Measurements from ENCODE around the gene ERBB2. TPM values are rescaled to one million over a fixed set of nuclear protein-coding genes. Genes with fewer than 3 reads are reported as not detected.
A peak's percentile ranks its signal among the peaks of the same experiment; 100 is the strongest.

The ERBB2 gene
- total and polyA plus RNA-seq, 9 of the 15 experiments (the other 6 are each of a cell fraction or from before 2014, with no cell fraction given), result 0.74 to 5.6 (median 3.3) TPM

DNA sequence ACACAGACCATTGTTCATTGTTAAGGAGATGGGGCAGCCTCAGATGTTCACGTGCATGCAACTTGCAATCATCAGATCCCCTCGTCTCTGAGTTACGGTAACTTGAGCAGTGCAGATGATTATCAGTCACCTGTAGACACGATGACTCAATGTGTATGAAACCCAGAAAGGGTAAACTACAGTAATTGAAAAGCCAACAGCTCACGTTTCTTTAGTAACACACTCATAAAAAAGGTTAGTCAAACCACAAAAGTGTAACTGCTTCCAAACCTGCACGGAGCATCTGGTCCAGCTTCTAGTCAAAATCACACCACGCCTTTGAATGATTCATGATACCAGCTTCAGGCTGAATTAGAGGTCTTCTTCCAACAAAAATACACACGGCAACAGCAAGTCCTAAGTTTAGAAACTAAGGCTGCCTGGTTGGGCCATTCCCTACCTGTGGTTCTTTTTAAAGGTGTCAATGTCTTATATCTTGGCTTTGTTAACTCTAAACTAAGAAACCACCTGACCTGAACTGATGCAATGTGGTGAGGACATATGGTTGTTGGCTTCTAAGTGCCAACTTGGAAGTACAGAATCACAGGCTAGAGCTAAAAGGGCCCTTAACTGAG lies 70.2 kb downstream of the ERBB2 start:
- Histone ChIP-seq H4K20me1 (replicated peaks; ENCODE audit: control insufficient read depth, insufficient read depth, low read length) (no peaks in the 10 kb centered on the region), H3K9me1 (ENCODE audit: control insufficient read depth, insufficient read depth, low read length) (no peaks in the 10 kb centered on the region), H3K9me3 (replicated peaks; ENCODE audit: control insufficient read depth, insufficient read depth, low read depth, low read length) (no peaks in the 10 kb centered on the region), H3K9ac (ENCODE audit: insufficient read depth in 1 of 2, low read depth in 2 of 2, low read length in 2 of 2) (no peak overlapping the region), H3K36me3 (ENCODE audit: control insufficient read depth, insufficient read depth, low read length) (no peaks in the 10 kb centered on the region), H3K79me2 (ENCODE audit: control insufficient read depth, insufficient read depth, low read length) (no peaks in the 10 kb centered on the region), H3K27ac (ENCODE audit: extremely low read depth, low read depth, low read length) (no peak overlapping the region), H3K4me3 (no peak overlapping the region), H2AFZ (ENCODE audit: low read depth, low read length) (no peak overlapping the region), H3K27me3 (ENCODE audit: control insufficient read depth in 2 of 2, insufficient read depth in 2 of 2, low read length in 2 of 2) (peaks cover 29 to 35% of the 10 kb centered on the region in 2 experiments), H3K4me2 (ENCODE audit: insufficient read depth, low read length) (no peak overlapping the region), H3K4me1 (replicated peaks in 1 of 2; ENCODE audit: control insufficient read depth in 2 of 2, insufficient read depth in 2 of 2, low read length in 2 of 2) (no peaks in the 10 kb centered on the region)
- ATAC-seq (no peak), FAIRE-seq (no peak), DNase-seq (ENCODE audit: extremely low read depth in 1 of 4, low spot score in 3 of 4) (no peak)
- intact Hi-C loops (cut with micrococcal nuclease) (no loop called here), in situ Hi-C loops (cut with MboI) (no loop called here)
- 4% methylated on average over 8 of the region's 8 CpGs for WGBS (ENCODE audit: insufficient coverage, low coverage, missing lambda C conversion rate)
- no TSS peak for BruUV-seq (replicated peaks)
- POLR2A ChIA-PET, result interaction anchor here (0.6 kb wide), 1 partner anchor 1864 kb away, joined by 3 read pairs; no protein-coding TSS in a partner anchor
- TF ChIP-seq, protein P1, sequence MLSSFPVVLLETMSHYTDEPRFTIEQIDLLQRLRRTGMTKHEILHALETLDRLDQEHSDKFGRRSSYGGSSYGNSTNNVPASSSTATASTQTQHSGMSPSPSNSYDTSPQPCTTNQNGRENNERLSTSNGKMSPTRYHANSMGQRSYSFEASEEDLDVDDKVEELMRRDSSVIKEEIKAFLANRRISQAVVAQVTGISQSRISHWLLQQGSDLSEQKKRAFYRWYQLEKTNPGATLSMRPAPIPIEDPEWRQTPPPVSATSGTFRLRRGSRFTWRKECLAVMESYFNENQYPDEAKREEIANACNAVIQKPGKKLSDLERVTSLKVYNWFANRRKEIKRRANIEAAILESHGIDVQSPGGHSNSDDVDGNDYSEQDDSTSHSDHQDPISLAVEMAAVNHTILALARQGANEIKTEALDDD (IDR thresholded peaks at IDR 0.05), result peak; percentile 49; the same call in 1 of the 2 replicates
- TF ChIP-seq ZEB2 (IDR thresholded peaks at IDR 0.05) (0 out of 2 replicates have a peak, but pooled peaks have one; percentile 27), MYC (IDR thresholded peaks at IDR 0.05; ENCODE audit: low read depth, low read length) (peak; percentile 21; the same call in 1 of the 2 replicates), MYC (CRISPR knock-in tag; IDR thresholded peaks at IDR 0.05; ENCODE audit: borderline replicate concordance, low read depth) (no peak), SNRNP70 (optimal IDR thresholded peaks at IDR 0.05; ENCODE audit: low read depth, low read length) (no peak), EP300 (IDR thresholded peaks at IDR 0.05; ENCODE audit: low read length) (peak; percentile 32; the same call in 1 of the 2 replicates), JUND (IDR thresholded peaks at IDR 0.05; ENCODE audit: borderline replicate concordance, low read depth, low read length) (peak; percentile 58; the same call in 1 of the 2 replicates), JUND (tag; IDR thresholded peaks at IDR 0.05; ENCODE audit: borderline replicate concordance, low read depth, low read length) (peak; percentile 21; the same call in 1 of the 3 replicates), SOX6 (IDR thresholded peaks at IDR 0.05) (peak; percentile 74; the same call in 1 of the 2 replicates), ZNF76 (CRISPR knock-in tag; IDR thresholded peaks at IDR 0.05; ENCODE audit: borderline replicate concordance) (no peak), BHLHE40 (IDR thresholded peaks at IDR 0.05; ENCODE audit: low read length) (peak; percentile 45; the same call in 1 of the 2 replicates), TARDBP (IDR thresholded peaks at IDR 0.05) (no peak), FOSL1 (tag; conservative IDR thresholded peaks at IDR 0.05) (peak; percentile 65), ZNF766 (CRISPR knock-in tag; conservative IDR thresholded peaks at IDR 0.05) (0 out of 2 replicates have a peak, but pooled peaks have one; percentile 37), SMARCE1 (IDR thresholded peaks at IDR 0.05) (no peak)
- TF ChIP-seq, protein P2, sequence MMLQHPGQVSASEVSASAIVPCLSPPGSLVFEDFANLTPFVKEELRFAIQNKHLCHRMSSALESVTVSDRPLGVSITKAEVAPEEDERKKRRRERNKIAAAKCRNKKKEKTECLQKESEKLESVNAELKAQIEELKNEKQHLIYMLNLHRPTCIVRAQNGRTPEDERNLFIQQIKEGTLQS (IDR thresholded peaks at IDR 0.05), result peak; percentile 59; the same call in 1 of the 2 replicates
- TF ChIP-seq, protein P2 (CRISPR knock-in tag; conservative IDR thresholded peaks at IDR 0.05), result no peak
- TF ChIP-seq, protein P3, sequence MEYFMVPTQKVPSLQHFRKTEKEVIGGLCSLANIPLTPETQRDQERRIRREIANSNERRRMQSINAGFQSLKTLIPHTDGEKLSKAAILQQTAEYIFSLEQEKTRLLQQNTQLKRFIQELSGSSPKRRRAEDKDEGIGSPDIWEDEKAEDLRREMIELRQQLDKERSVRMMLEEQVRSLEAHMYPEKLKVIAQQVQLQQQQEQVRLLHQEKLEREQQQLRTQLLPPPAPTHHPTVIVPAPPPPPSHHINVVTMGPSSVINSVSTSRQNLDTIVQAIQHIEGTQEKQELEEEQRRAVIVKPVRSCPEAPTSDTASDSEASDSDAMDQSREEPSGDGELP (CRISPR knock-in tag; IDR thresholded peaks at IDR 0.05; ENCODE audit: borderline replicate concordance), result no peak
- CTCF ChIA-PET (ENCODE audit: low intra/inter-chr PET ratio), result interaction anchor here (0.6 kb wide), 1 partner anchor 12 kb away, joined by 3 read pairs; no protein-coding TSS in a partner anchor
